Measurements from ENCODE around the gene NPHP4.

DNA sequence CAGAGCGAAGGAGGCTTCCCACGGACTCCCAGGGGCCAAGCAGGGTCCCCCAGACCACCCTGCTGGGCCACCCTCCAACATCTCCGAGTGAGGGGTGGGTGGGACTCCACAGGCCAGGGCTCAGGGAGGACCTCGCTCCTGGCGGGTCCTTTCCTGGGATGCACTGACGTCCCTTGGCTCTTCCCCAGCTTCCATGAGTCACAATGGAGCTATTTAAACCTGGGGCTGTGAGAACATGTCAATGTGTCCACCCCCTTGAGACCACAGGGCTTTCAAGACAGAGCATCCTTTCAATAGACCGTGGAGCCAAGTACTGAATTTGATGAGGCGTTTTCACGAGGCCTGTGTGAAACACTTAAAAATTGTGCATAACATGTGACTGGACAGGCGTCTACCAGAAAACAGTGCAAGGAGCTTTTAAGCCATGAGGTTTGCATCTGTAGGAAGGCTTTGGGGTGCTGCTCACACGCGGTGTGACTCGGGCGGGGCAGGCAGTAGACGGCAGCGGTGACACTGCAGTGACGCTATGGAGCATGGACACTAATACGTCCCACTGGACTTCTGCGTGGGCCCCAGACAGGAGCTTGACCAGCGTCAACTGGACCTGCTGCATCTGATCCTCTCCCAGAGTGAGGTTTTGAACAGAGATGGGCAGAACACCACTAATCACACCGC is 24.1 kb upstream of the NPHP4 start:
- TF ChIP-seq POLR2AphosphoS5 (IDR thresholded peaks at IDR 0.05) (no peak), EP300 (IDR thresholded peaks at IDR 0.05; ENCODE audit: low read depth) (no peak)

All from transverse colon (tissue), 3 donors.